GM21825 (cell line): ENCODE data around the gene ADGRF3.
"Not testable (repeated sequence)": the region's sequence is repeated elsewhere in the genome, so short reads cannot be mapped to it uniquely, and the experiment has no call there.

Experiments
- ATAC-seq: cut with Tn5 transposase; IDR thresholded peaks from one replicate; pipeline ENCODE4 v1.9.1; 2021; ENCODE audit warnings: mild to moderate bottlenecking, moderate library complexity; ENCODE audit not compliant: unreplicated experiment

The ADGRF3 gene

GRCh38 chr2:26346454-26347053 lies at the start of gene ADGRF3:
TSS of gene ADGRF3 (minus strand) at chr2:26346789. CDS start at chr2:26346234, 555 bp downstream.
- ATAC-seq: no peak

GRCh38 chr2:26395394-26395793 lies 48.8 kb upstream of the ADGRF3 start:
- ATAC-seq: no peak

GRCh38 chr2:26394694-26395093 lies 48.1 kb upstream of the ADGRF3 start:
- ATAC-seq: no peak

- no peak for ATAC-seq
Observed at GRCh38 chr2:26387189-26387588, 40.6 kb upstream of the ADGRF3 start.

- no peak for ATAC-seq
Observed at GRCh38 chr2:26384597-26384996, 38.0 kb upstream of the ADGRF3 start.

GRCh38 chr2:26384183-26384582 lies 37.6 kb upstream of the ADGRF3 start:
- ATAC-seq: no peak

GRCh38 chr2:26382564-26382963 lies 36.0 kb upstream of the ADGRF3 start:
- no peak for ATAC-seq

GRCh38 chr2:26380281-26380680 lies 33.7 kb upstream of the ADGRF3 start:
- ATAC-seq: no peak

- no peak for ATAC-seq
Observed at GRCh38 chr2:26376799-26377198, 30.2 kb upstream of the ADGRF3 start.

GRCh38 chr2:26370909-26371308 lies 24.3 kb upstream of the ADGRF3 start:
- ATAC-seq: not testable (repeated sequence)

- not testable (repeated sequence) for ATAC-seq
Observed at GRCh38 chr2:26369664-26370063, 23.1 kb upstream of the ADGRF3 start.

- no peak for ATAC-seq
Observed at GRCh38 chr2:26366957-26367356, 20.4 kb upstream of the ADGRF3 start.

- no peak for ATAC-seq
Observed at GRCh38 chr2:26364669-26365068, 18.1 kb upstream of the ADGRF3 start.

GRCh38 chr2:26363958-26364357 lies 17.4 kb upstream of the ADGRF3 start:
- ATAC-seq: no peak

GRCh38 chr2:26363323-26363722 lies 16.7 kb upstream of the ADGRF3 start:
- no peak for ATAC-seq

GRCh38 chr2:26359886-26360473 lies 13.4 kb upstream of the ADGRF3 start:
- ATAC-seq: no peak

GRCh38 chr2:26356771-26357170 lies 10.2 kb upstream of the ADGRF3 start:
- no peak for ATAC-seq

- ATAC-seq: no peak
Observed at GRCh38 chr2:26356111-26356510, 9.5 kb upstream of the ADGRF3 start.

GRCh38 chr2:26355038-26355995 lies 8.7 kb upstream of the ADGRF3 start:
- ATAC-seq: no peak

- ATAC-seq: not testable (repeated sequence)
Observed at GRCh38 chr2:26354469-26354868, 7.9 kb upstream of the ADGRF3 start.

GRCh38 chr2:26352892-26353291 lies 6.3 kb upstream of the ADGRF3 start:
- no peak for ATAC-seq
